ENCODE results near the gene DNAJB8.

DNA sequence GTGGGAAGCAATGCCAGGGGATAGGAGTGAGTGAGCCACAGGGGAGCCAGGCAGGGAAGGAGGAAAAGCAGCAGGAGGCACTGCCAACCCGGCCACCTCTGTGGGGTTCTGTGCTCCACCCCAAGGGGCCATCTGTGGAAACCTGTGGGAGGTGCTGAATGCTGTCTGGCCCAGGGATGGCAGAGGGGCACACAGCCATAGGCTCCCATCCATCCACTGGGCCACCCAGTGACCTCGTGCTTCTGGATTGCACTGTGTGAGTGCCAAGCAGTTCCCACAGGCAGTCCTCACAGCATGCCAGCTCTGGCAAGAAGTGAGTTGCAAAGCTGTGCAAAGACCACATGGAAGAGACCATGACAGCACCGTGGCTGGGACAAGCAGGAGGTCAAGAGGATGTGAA is 27.5 kb downstream of the DNAJB8 start:
- TF ChIP-seq CTCF (IDR thresholded peaks at IDR 0.05; ENCODE audit: low read depth, low read length, missing input control), result no peak
- no peak for TF ChIP-seq REST (IDR thresholded peaks at IDR 0.05)
- no peak for TF ChIP-seq SP1 (IDR thresholded peaks at IDR 0.05)
- no peak for TF ChIP-seq JUND (IDR thresholded peaks at IDR 0.05)
- no peak for TF ChIP-seq GABPA (IDR thresholded peaks at IDR 0.05 in 1 of 2, conservative IDR thresholded peaks at IDR 0.05 in 1 of 2)
- TF ChIP-seq, protein P1, sequence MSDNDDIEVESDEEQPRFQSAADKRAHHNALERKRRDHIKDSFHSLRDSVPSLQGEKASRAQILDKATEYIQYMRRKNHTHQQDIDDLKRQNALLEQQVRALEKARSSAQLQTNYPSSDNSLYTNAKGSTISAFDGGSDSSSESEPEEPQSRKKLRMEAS (IDR thresholded peaks at IDR 0.05), result no peak
- no peak for TF ChIP-seq EGR1 (IDR thresholded peaks at IDR 0.05; ENCODE audit: low read depth in 2 of 2)
- no peak for TF ChIP-seq RAD21 (IDR thresholded peaks at IDR 0.05)
- TF ChIP-seq HNF4G (IDR thresholded peaks at IDR 0.05), result no peak
- no peak for TF ChIP-seq TAF1 (conservative IDR thresholded peaks at IDR 0.05)
